Naive thymus-derived CD4-positive, alpha-beta T cell (primary cell): Measurements from ENCODE around the gene ATP9B. TPM values are rescaled to one million over a fixed set of nuclear protein-coding genes. Genes with fewer than 3 reads are reported as not detected.

Source experiments
- ATAC-seq: fragments of 150-1000 bp; cut with Tn5 transposase; 2 replicates; pipeline ENCODE4 v1.10.0; 2021; ENCODE audit warnings: mild to moderate bottlenecking, moderate library complexity
- CTCF ChIA-PET: fragments of 350-600 bp; sonication (Branson Sonifier 250); formaldehyde crosslinking; loops from one replicate; lab custom pipeline; 2021; ENCODE audit warnings: antibody characterized with exemption; lab: Charles Lee
- POLR2A ChIA-PET: fragments of 350-600 bp; sonication (Branson Sonifier 250); formaldehyde crosslinking; loops from one replicate; lab custom pipeline; 2021; ENCODE audit warnings: antibody characterized with exemption, inconsistent platforms; lab: Charles Lee
- DNase-seq, 9 donors: peaks; one replicate each; pipeline versions ENCODE4 v3.0.0 to v3.0.0-alpha.2; 2020 to 2022; ENCODE audit warnings: mixed read lengths in 1 of 9
- H3K27ac ChIP-seq: one replicate; pipeline ENCODE4 v1.7.0; 2013; ENCODE audit warnings: mild to moderate bottlenecking, low read depth, low read length, moderate library complexity
- H3K27me3 ChIP-seq, 2 donors: one replicate each; pipeline ENCODE4 v1.7.0; 2013; ENCODE audit warnings: low read length in 2 of 2, mild to moderate bottlenecking in 2 of 2, moderate library complexity in 2 of 2; ENCODE audit not compliant: control insufficient read depth in 2 of 2, insufficient read depth in 2 of 2
- H3K36me3 ChIP-seq, 3 experiments: 1 replicate in 2 of 3; 2 replicates in 1 of 3; pipeline ENCODE4 v1.7.0; 2013; ENCODE audit warnings: low read length in 3 of 3, mild to moderate bottlenecking in 3 of 3, moderate library complexity in 1 of 3; ENCODE audit not compliant: insufficient read depth in 3 of 3, control insufficient read depth in 2 of 3
- H3K4me1 ChIP-seq, 2 donors: one replicate each; pipeline ENCODE4 v1.7.0; 2013; ENCODE audit warnings: low read length in 2 of 2, mild to moderate bottlenecking in 2 of 2, moderate library complexity in 1 of 2; ENCODE audit not compliant: control insufficient read depth in 2 of 2, insufficient read depth in 2 of 2
- H3K4me3 ChIP-seq: 2 replicates; pipeline ENCODE4 v1.7.0; 2013; ENCODE audit warnings: mild to moderate bottlenecking, low read length
- H3K9me3 ChIP-seq, 3 experiments: 1 replicate in 2 of 3; 2 replicates in 1 of 3; pipeline ENCODE4 v1.7.0; 2013; ENCODE audit warnings: low read length in 3 of 3; ENCODE audit not compliant: control insufficient read depth in 2 of 3
- H3K27ac Mint-ChIP-seq, 9 donors: one replicate each; pipeline ENCODE4 v1.8.0; 2020 to 2022; ENCODE audit warnings: mixed read lengths in 9 of 9, mild to moderate bottlenecking in 8 of 9, moderate library complexity in 5 of 9, inconsistent platforms in 2 of 9
- H3K27me3 Mint-ChIP-seq, 5 donors: one replicate each; pipeline ENCODE4 v1.8.0; 2021 to 2022; ENCODE audit warnings: mixed read lengths in 5 of 5, mild to moderate bottlenecking in 1 of 5
- H3K36me3 Mint-ChIP-seq, 5 donors: one replicate each; pipeline ENCODE4 v1.8.0; 2020 to 2022; ENCODE audit warnings: mixed read lengths in 5 of 5, mild to moderate bottlenecking in 3 of 5, inconsistent platforms in 1 of 5
- H3K4me1 Mint-ChIP-seq, 7 donors: one replicate each; pipeline ENCODE4 v1.8.0; 2020 to 2022; ENCODE audit warnings: mixed read lengths in 7 of 7, mild to moderate bottlenecking in 3 of 7, inconsistent platforms in 1 of 7
- H3K4me3 Mint-ChIP-seq, 10 donors: one replicate each; pipeline ENCODE4 v1.8.0; 2020 to 2022; ENCODE audit warnings: mild to moderate bottlenecking in 10 of 10, mixed read lengths in 10 of 10, moderate library complexity in 6 of 10, inconsistent platforms in 2 of 10
- H3K9me3 Mint-ChIP-seq, 11 donors: one replicate each; pipeline ENCODE4 v1.8.0; 2020 to 2022; ENCODE audit warnings: mixed read lengths in 11 of 11, mild to moderate bottlenecking in 4 of 11, inconsistent platforms in 1 of 11, moderate library complexity in 1 of 11
- intact Hi-C, 2 donors: fragments of 100-400 bp; cut with micrococcal nuclease; formaldehyde crosslinking; loops; one replicate each; pipeline ENCODE4 v1.15.1; 2023
- polyA plus RNA-seq, 2 donors: library from polyadenylated mRNA; unstranded; fragments of 300-500 nt; fragmentation: Illumina TruSeq; gene quantifications; one replicate each; pipeline ENCODE4 v1.2.3, GENCODE V29; 2021
- total RNA-seq, 6 experiments: library from RNA in 5 of 6; stranded (reverse) in 5 of 6; gene quantifications; 1 replicate in 5 of 6; 2 replicates in 1 of 6; pipeline ENCODE4 v1.2.3 and lab custom pipeline; 2021 to 2026

Gene ATP9B
- total and polyA plus RNA-seq, 7 experiments from 2014 or later: 21.3 to 90.5 (median 79.4) TPM

GRCh38 chr18:79191418-79191817 lies 122.2 kb downstream of the ATP9B start:
- Histone ChIP-seq H3K4me1 (peaks cover 0 to 7% of the 10 kb centered on the region in 2 donors), H3K27ac (no peak overlapping the region), H3K27me3 (no peaks in the 10 kb centered on the region), H3K9me3 (no peaks in the 10 kb centered on the region), H3K4me3 (no peak overlapping the region), H3K36me3 (peaks cover 0 to 27% (median 5%) of the 10 kb centered on the region in 3 experiments)
- Mint-ChIP-seq H3K4me1 (peaks cover 2 to 14% (median 11%) of the 10 kb centered on the region in 7 donors), H3K36me3 (peaks cover 6 to 32% (median 17%) of the 10 kb centered on the region in 5 donors), H3K4me3 (no peak overlapping the region), H3K27ac (no peak overlapping the region), H3K9me3 (no peaks in the 10 kb centered on the region), H3K27me3 (no peaks in the 10 kb centered on the region)
- ChIA-PET POLR2A (interaction anchor here (1.0 kb wide), 1 partner anchor 10 kb away, joined by 3 read pairs; no protein-coding TSS in a partner anchor), CTCF (no interaction called here)
- DNase-seq (no peak), ATAC-seq (no peak)
- intact Hi-C loops: no loop called here

GRCh38 chr18:79191956-79192355 lies 122.8 kb downstream of the ATP9B start:
- ChIA-PET POLR2A (interaction anchor here (1.0 kb wide), 1 partner anchor 11 kb away, joined by 3 read pairs; no protein-coding TSS in a partner anchor), CTCF (no interaction called here)
- Histone ChIP-seq H3K27me3 (no peaks in the 10 kb centered on the region), H3K27ac (no peak overlapping the region), H3K36me3 (peaks cover 0 to 27% (median 5%) of the 10 kb centered on the region in 3 experiments), H3K4me3 (no peak overlapping the region), H3K9me3 (no peaks in the 10 kb centered on the region), H3K4me1 (peaks cover 0 to 7% of the 10 kb centered on the region in 2 donors)
- Mint-ChIP-seq H3K36me3 (peaks cover 6 to 30% (median 17%) of the 10 kb centered on the region in 5 donors), H3K9me3 (no peaks in the 10 kb centered on the region), H3K4me1 (peaks cover 2 to 12% (median 10%) of the 10 kb centered on the region in 7 donors), H3K4me3 (no peak overlapping the region), H3K27me3 (no peaks in the 10 kb centered on the region), H3K27ac (no peak overlapping the region)
- intact Hi-C loops: no loop called here
- ATAC-seq: peak; percentile 58
- no peak for DNase-seq

- Histone ChIP-seq H3K9me3 (no peaks in the 10 kb centered on the region), H3K27me3 (no peaks in the 10 kb centered on the region), H3K27ac (no peak overlapping the region), H3K36me3 (peaks cover 0 to 27% (median 0%) of the 10 kb centered on the region in 3 experiments), H3K4me3 (no peak overlapping the region), H3K4me1 (peaks cover 0 to 7% of the 10 kb centered on the region in 2 donors)
- no peak overlapping the region for H3K4me3 Mint-ChIP-seq
- no peak overlapping the region for H3K27ac Mint-ChIP-seq
- ATAC-seq (no peak), DNase-seq (no peak)
- no peaks in the 10 kb centered on the region for H3K9me3 Mint-ChIP-seq
- no peaks in the 10 kb centered on the region for H3K27me3 Mint-ChIP-seq
- peaks cover 0 to 11% (median 4%) of the 10 kb centered on the region in 7 donors for H3K4me1 Mint-ChIP-seq
- peaks cover 6 to 26% (median 23%) of the 10 kb centered on the region in 5 donors for H3K36me3 Mint-ChIP-seq
- intact Hi-C loops: no loop called here
- ChIA-PET POLR2A (no interaction called here), CTCF (no interaction called here)
Observed at GRCh38 chr18:79193826-79194225, 124.6 kb downstream of the ATP9B start.

- intact Hi-C loops: no loop called here
- no peak overlapping the region for H3K27ac ChIP-seq
- H3K4me3 Mint-ChIP-seq: no peak overlapping the region
- H3K27ac Mint-ChIP-seq: no peak overlapping the region
- CTCF ChIA-PET: no interaction called here
- no peak overlapping the region for H3K4me3 ChIP-seq
- DNase-seq: no peak
- ATAC-seq: no peak
- no peaks in the 10 kb centered on the region for H3K9me3 ChIP-seq
- no peaks in the 10 kb centered on the region for H3K27me3 ChIP-seq
- POLR2A ChIA-PET: no interaction called here
- peaks cover 0 to 7% of the 10 kb centered on the region in 2 donors for H3K4me1 ChIP-seq
- no peaks in the 10 kb centered on the region for H3K27me3 Mint-ChIP-seq
- peaks cover 0 to 27% (median 0%) of the 10 kb centered on the region in 3 experiments for H3K36me3 ChIP-seq
- peaks cover 6 to 24% (median 18%) of the 10 kb centered on the region in 5 donors for H3K36me3 Mint-ChIP-seq
- peaks cover 0 to 7% (median 0%) of the 10 kb centered on the region in 11 donors for H3K9me3 Mint-ChIP-seq
- H3K4me1 Mint-ChIP-seq: peaks cover 0 to 15% (median 8%) of the 10 kb centered on the region in 7 donors
Observed at GRCh38 chr18:79195716-79196683, 126.8 kb downstream of the ATP9B start.

GRCh38 chr18:79197531-79197930 lies 128.3 kb downstream of the ATP9B start:
- Mint-ChIP-seq H3K4me1 (peaks cover 3 to 16% (median 6%) of the 10 kb centered on the region in 7 donors), H3K4me3 (no peak overlapping the region), H3K27me3 (no peaks in the 10 kb centered on the region), H3K27ac (no peak overlapping the region), H3K9me3 (peaks cover 0 to 7% (median 0%) of the 10 kb centered on the region in 11 donors), H3K36me3 (peaks cover 3 to 16% (median 12%) of the 10 kb centered on the region in 5 donors)
- H3K4me3 ChIP-seq: no peak overlapping the region
- H3K27me3 ChIP-seq: no peaks in the 10 kb centered on the region
- intact Hi-C loops: no loop called here
- ATAC-seq: no peak
- ChIA-PET CTCF (no interaction called here), POLR2A (no interaction called here)
- no peaks in the 10 kb centered on the region for H3K9me3 ChIP-seq
- H3K36me3 ChIP-seq: peaks cover 0 to 26% (median 0%) of the 10 kb centered on the region in 3 experiments
- no peak for DNase-seq
- H3K27ac ChIP-seq: no peak overlapping the region
- no peaks in the 10 kb centered on the region for H3K4me1 ChIP-seq

- Histone ChIP-seq H3K27me3 (no peaks in the 10 kb centered on the region), H3K4me1 (no peaks in the 10 kb centered on the region), H3K4me3 (no peak overlapping the region), H3K9me3 (no peaks in the 10 kb centered on the region), H3K36me3 (peaks cover 0 to 15% (median 0%) of the 10 kb centered on the region in 3 experiments), H3K27ac (no peak overlapping the region)
- H3K9me3 Mint-ChIP-seq: peaks cover 0 to 7% (median 0%) of the 10 kb centered on the region in 11 donors
- no peak overlapping the region for H3K4me3 Mint-ChIP-seq
- POLR2A ChIA-PET: no interaction called here
- H3K4me1 Mint-ChIP-seq: peaks cover 5 to 26% (median 8%) of the 10 kb centered on the region in 7 donors
- H3K36me3 Mint-ChIP-seq: peaks cover 0 to 21% (median 8%) of the 10 kb centered on the region in 5 donors
- DNase-seq (no peak), ATAC-seq (peak; percentile 38)
- H3K27ac Mint-ChIP-seq: peak overlapping the region in 2 of 9 donors; percentile 7 to 38
- no peaks in the 10 kb centered on the region for H3K27me3 Mint-ChIP-seq
- CTCF ChIA-PET: no interaction called here
- intact Hi-C loops: loop anchor here in 1 of 2 donors (10.0 kb wide), 1 partner anchor 65 kb away; no protein-coding TSS in a partner anchor
Observed at GRCh38 chr18:79199691-79200374, 130.6 kb downstream of the ATP9B start.
